MM.1S (cell line): ENCODE results near the gene RPRD2.

Experiments
- EZH2phosphoT487 ChIP-seq: fragments of 300-600 bp; sonication (generic); IDR thresholded peaks from 2 replicates; pipeline ENCODE4 v1.6.1; 2018; ENCODE audit warnings: antibody characterized with exemption, low read length
- TF ChIP-seq, protein P1 (sequence below): fragments of 300-600 bp; sonication (generic); IDR thresholded peaks from 2 replicates; pipeline ENCODE4 v1.5.1; 2016; ENCODE audit warnings: antibody characterized with exemption, low read length, mixed read lengths

DNA sequence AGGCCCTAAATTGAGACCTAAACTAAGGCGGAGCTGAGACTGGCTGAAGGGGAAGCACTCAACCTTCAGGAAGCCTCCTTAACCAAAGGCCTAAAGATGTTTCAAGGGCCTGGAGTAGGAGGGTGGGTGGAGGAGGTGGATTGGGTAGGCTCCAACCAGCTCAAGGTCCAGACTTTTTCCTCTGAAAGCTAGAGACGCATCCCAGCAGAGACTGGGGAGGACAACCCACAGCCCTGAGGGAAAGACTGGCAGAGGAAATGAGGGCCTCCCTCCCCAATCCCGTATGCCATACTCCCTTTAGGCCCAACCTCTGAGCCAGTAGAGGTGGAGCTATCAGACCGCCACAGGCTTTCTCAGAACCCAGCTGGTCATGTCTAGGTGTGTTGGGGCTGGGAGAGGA lies 145.0 kb downstream of the RPRD2 start:
- TF ChIP-seq EZH2phosphoT487, result no peak
- TF ChIP-seq, protein P1, sequence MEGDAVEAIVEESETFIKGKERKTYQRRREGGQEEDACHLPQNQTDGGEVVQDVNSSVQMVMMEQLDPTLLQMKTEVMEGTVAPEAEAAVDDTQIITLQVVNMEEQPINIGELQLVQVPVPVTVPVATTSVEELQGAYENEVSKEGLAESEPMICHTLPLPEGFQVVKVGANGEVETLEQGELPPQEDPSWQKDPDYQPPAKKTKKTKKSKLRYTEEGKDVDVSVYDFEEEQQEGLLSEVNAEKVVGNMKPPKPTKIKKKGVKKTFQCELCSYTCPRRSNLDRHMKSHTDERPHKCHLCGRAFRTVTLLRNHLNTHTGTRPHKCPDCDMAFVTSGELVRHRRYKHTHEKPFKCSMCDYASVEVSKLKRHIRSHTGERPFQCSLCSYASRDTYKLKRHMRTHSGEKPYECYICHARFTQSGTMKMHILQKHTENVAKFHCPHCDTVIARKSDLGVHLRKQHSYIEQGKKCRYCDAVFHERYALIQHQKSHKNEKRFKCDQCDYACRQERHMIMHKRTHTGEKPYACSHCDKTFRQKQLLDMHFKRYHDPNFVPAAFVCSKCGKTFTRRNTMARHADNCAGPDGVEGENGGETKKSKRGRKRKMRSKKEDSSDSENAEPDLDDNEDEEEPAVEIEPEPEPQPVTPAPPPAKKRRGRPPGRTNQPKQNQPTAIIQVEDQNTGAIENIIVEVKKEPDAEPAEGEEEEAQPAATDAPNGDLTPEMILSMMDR, result no peak
